ENCODE results near the gene KRTCAP3.

KRTCAP3 gene

GRCh38 chr2:27489118-27489497 is 46.9 kb downstream of the KRTCAP3 start:
- Histone ChIP-seq H3K36me3 (ENCODE audit: control insufficient read depth in 2 of 2, insufficient read depth in 2 of 2, low read length in 2 of 2) (peaks cover 11 to 13% of the 10 kb centered on the region in 2 donors), H3K4me3 (ENCODE audit: low read length in 2 of 2) (peak overlapping the region; percentile 88 to 99), H3K27me3 (ENCODE audit: control insufficient read depth in 1 of 2, insufficient read depth in 2 of 2, low read length in 2 of 2) (no peaks in the 10 kb centered on the region), H3K9me3 (ENCODE audit: control insufficient read depth in 2 of 2, low read length in 2 of 2) (no peaks in the 10 kb centered on the region), H3K9ac (ENCODE audit: low read length in 2 of 2) (peak overlapping the region; percentile 66 to 89), H3K27ac (ENCODE audit: low read length) (peak overlapping the region; percentile 46), H3K4me1 (ENCODE audit: control insufficient read depth, insufficient read depth, low read length) (peaks cover 15% of the 10 kb centered on the region)

GRCh38 chr2:27489498-27490397 is 47.6 kb downstream of the KRTCAP3 start, which contains the start of gene IFT172:
TSS of gene IFT172 (minus strand) at chr2:27489743. CDS start at chr2:27489653, 90 bp downstream.
- Histone ChIP-seq H3K9me3 (ENCODE audit: control insufficient read depth in 2 of 2, low read length in 2 of 2) (no peaks in the 10 kb centered on the region), H3K27me3 (ENCODE audit: control insufficient read depth in 1 of 2, insufficient read depth in 2 of 2, low read length in 2 of 2) (no peaks in the 10 kb centered on the region), H3K36me3 (ENCODE audit: control insufficient read depth in 2 of 2, insufficient read depth in 2 of 2, low read length in 2 of 2) (peaks cover 8 to 9% of the 10 kb centered on the region in 2 donors), H3K9ac (ENCODE audit: low read length in 2 of 2) (peak within 1 kb of the TSS; percentile 66 to 89), H3K27ac (ENCODE audit: low read length) (peak within 1 kb of the TSS; percentile 46), H3K4me3 (ENCODE audit: low read length in 2 of 2) (peak within 1 kb of the TSS; percentile 88 to 99), H3K4me1 (ENCODE audit: control insufficient read depth, insufficient read depth, low read length) (peaks cover 20% of the 10 kb centered on the region)

GRCh38 chr2:27492557-27492956 is 50.4 kb downstream of the KRTCAP3 start:
- Histone ChIP-seq H3K27ac (ENCODE audit: low read length) (no peak overlapping the region), H3K36me3 (ENCODE audit: control insufficient read depth in 2 of 2, insufficient read depth in 2 of 2, low read length in 2 of 2) (peaks cover 0 to 3% of the 10 kb centered on the region in 2 donors), H3K9me3 (ENCODE audit: control insufficient read depth in 2 of 2, low read length in 2 of 2) (no peaks in the 10 kb centered on the region), H3K9ac (ENCODE audit: low read length in 2 of 2) (no peak overlapping the region), H3K27me3 (ENCODE audit: control insufficient read depth in 1 of 2, insufficient read depth in 2 of 2, low read length in 2 of 2) (peaks cover 4 to 8% of the 10 kb centered on the region in 2 donors), H3K4me3 (ENCODE audit: low read length in 2 of 2) (no peak overlapping the region), H3K4me1 (ENCODE audit: control insufficient read depth, insufficient read depth, low read length) (peaks cover 23% of the 10 kb centered on the region)

GRCh38 chr2:27493948-27494283 is 51.7 kb downstream of the KRTCAP3 start:
- Histone ChIP-seq H3K9me3 (ENCODE audit: control insufficient read depth in 2 of 2, low read length in 2 of 2) (no peaks in the 10 kb centered on the region), H3K27ac (ENCODE audit: low read length) (no peak overlapping the region), H3K4me1 (ENCODE audit: control insufficient read depth, insufficient read depth, low read length) (peaks cover 22% of the 10 kb centered on the region), H3K9ac (ENCODE audit: low read length in 2 of 2) (peak overlapping the region in 1 of 2 donors; percentile 61), H3K4me3 (ENCODE audit: low read length in 2 of 2) (peak overlapping the region in 1 of 2 donors; percentile 77), H3K36me3 (ENCODE audit: control insufficient read depth in 2 of 2, insufficient read depth in 2 of 2, low read length in 2 of 2) (peaks cover 0 to 3% of the 10 kb centered on the region in 2 donors), H3K27me3 (ENCODE audit: control insufficient read depth in 1 of 2, insufficient read depth in 2 of 2, low read length in 2 of 2) (peaks cover 4 to 11% of the 10 kb centered on the region in 2 donors)
